PC-9 (cell line): ENCODE measurements around the gene LPCAT1.

Experiments used
- CTCF ChIP-seq: fragments of 200-600 bp; sonication (generic); conservative IDR thresholded peaks from 2 replicates; pipeline ENCODE4 v1.6.1; 2017; ENCODE audit warnings: mixed run types, antibody characterized with exemption, mild to moderate bottlenecking, moderate library complexity
- EZH2 ChIP-seq: fragments of 200-600 bp; sonication (generic); IDR thresholded peaks from 2 replicates; pipeline ENCODE4 v1.8.0; 2017; ENCODE audit warnings: antibody characterized with exemption, low read depth

- TF ChIP-seq CTCF (no peak), EZH2 (no peak)
Observed at GRCh38 chr5:1418921-1419280, 104.9 kb downstream of the LPCAT1 start.
